ENCODE data around the gene FARP2.
"Not testable (repeated sequence)": the region's sequence is repeated elsewhere in the genome, so short reads cannot be mapped to it uniquely, and the experiment has no call there.

FARP2 gene

DNA sequence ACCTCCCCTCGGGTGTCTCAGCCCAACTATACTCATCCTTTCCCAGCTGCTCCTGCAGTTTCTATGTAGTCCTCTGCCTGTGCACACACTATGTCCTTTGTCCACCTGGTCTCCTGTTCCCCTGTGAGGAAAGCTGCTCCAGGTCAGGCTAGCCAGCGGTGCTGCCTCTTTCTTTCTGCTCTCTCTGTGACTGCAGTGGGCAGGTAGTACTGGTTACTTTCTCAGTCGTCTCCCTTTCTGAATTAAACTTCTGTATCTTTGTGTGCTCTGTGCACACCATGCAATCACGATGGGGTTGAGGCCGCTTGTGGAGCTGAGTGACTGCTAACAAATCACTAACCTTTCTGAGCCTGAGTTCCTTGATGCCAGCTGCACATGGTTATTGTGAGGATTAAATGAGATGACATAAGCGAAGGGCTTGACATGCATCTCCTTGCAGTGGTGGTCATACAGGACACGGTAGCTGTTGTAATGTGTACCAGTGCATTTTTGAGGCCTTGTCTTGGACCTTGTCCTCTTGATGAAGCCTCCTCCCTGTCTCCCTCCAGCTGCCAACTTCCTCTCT is 3.5 kb downstream of the FARP2 start:
- H3K4me3 ChIP-seq (ENCODE audit: low read depth, low read length): no peak overlapping the region

DNA sequence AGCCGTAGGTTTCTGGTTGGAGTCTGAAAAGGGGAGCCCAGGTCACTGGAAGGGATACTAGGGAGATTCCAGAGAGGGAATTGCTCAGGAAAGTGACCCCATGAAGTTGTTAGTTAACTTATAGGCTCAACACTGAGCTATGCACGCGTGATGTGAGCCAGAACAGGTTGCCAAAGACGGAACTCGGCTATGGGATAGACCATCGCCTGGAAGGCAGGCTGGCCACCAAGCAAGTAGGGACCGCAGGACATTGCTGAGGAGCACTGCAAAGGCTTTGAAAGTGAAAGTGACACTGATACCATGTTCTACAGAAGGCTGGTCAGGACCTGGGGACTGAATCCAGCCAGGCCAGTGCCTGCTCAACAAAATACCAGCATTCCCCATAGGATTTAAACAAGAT is 7.3 kb downstream of the FARP2 start:
- H3K4me3 ChIP-seq (ENCODE audit: low read depth, low read length): no peak overlapping the region

DNA sequence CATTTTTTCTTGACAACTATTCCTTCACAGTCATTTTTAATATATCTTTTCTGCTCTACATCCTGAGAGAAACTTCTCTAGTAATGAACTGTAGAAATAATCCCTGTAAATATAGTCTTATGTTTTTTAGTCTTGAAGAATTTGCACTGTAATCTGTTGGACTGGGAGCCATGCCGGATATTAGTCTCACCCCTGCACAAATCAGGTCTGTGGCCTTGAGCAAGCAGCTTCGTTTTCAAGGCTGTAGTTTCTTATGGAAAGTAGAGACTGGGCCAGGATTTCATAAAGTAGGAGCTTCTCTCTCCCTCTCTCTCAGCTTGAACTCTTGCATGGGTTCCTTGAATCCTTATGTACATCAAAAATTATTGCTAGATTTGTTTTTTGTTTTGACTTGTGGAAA is 8.7 kb downstream of the FARP2 start:
- no peak overlapping the region for H3K4me3 ChIP-seq (ENCODE audit: low read depth, low read length)

DNA sequence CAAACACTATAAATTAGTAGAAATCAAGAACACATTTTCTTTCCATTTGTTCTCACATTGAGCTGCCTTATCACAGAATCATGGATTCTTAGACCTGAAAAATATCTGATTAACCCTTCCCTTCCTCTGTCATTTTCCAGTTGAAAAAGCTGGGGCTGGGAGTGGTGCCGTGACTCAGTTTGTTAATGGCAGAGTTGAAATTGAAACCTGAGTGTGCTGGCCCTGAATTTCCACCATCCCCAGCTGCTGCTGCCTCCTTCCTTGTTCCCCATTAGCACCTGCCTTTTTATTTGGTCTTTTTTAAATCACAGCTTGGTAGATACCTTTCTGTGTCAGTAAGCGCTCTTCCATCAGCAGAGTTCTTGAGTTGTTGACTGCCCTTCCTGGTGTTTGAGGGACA is 10.6 kb downstream of the FARP2 start:
- no peak overlapping the region for H3K4me3 ChIP-seq (ENCODE audit: low read depth, low read length)

DNA sequence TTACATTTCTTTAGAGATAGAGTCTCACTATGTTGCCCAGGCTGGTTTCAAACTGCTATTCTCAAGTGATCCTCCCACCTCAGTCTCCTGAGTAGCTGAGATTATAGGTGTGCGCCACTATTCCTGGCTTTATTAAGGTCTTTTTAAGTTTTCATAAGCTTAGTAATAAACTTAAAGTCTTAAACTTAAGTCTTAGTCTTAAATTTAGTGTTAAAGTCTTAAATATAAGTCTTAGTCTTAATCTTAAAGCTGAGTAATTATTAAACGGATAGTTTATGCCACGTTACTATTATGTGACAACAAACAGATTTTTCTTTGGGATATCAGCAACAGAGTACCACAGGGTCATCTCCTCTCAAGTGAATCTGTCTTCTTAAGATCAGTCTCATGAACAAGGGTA is 12.6 kb downstream of the FARP2 start:
- H3K4me3 ChIP-seq (ENCODE audit: low read depth, low read length): no peak overlapping the region

DNA sequence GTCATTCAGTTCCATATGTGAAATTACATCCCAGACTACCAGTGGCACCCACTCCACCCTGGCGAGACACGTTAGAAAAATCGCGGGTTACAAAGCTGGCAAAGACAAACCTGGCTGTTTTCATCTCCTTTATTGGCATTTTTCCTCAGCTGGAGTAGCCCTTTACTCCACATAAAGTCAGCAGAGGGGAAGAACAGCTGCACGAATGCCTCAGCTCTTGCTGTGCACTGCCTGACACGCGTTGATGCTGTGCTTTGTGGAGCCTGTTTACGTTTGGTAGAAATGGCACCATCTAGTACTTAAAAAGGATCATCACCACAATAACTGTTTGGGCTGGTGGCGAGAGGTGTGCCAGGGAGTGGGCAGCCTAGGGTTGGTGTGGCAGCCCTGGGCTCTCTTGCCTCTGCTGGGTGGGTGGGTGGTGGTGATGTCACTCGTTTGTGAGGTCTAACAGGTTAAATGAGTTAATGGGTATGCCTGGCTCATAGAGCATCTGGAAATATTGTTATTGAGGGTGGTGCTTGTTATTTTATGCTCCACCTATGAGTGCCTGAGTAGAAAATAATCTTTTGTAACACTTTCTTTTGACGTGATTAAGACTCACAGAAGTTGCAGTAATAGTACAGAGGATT is 16.4 kb downstream of the FARP2 start:
- H3K4me3 ChIP-seq (ENCODE audit: low read depth, low read length): no peak overlapping the region

DNA sequence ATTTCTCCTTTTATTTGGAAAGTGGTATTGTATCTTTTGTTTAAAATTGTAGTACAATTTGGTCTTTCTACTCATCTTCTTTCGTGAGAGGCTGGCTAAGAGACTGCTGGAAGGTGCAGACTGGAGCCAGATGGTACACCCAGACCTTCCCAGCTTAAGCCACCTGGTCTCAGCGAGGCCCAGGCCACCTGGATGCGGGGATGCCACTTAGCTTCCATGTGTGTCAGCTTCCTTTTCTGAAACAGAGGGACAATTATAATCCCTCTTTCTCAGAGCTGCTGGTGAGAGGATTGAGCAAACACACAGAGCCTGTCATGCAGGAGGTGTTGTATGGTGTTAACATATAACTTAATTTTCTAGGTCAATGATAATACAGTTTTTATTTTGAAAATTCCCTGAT is 17.4 kb downstream of the FARP2 start:
- no peak overlapping the region for H3K4me3 ChIP-seq (ENCODE audit: low read depth, low read length)

DNA sequence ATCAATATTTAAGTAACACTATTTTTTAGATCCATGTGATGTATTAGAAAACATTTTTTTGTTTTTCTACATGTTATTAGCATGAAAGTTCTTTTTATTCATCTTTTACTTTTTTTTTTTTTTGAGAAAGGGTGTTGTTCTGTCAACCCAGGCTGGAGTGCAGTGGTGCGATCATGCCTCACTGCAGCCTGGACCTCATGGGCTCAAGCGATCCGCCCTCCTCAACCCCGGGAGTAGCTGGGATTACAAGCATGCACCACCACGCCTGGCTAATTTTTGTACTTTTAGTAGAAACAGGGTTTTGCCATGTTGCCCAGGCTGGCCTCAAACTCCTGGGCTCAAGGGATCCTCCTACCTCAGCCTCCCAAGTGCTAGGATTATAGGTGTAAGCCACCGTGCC is 17.8 kb downstream of the FARP2 start:
- not testable (repeated sequence) for H3K4me3 ChIP-seq (ENCODE audit: low read depth, low read length)

DNA sequence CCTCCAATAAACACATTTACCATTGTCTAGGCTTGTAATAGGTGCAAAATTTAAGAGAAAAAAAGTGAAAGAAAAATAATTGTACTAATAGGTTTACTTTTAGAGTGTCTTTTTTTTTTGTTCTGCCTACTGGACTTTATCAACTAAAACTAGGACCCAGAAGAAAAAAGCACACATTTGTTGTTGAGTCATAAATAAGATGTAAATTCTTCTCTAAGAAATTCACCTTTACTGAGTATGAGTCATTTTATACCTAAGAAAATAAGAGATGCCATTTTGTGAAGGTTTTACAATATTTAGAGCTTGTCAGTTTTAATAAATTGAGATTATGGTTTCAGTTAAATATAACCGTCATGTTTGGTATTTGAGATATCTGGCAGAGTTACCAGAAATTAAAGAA is 19.2 kb downstream of the FARP2 start:
- no peak overlapping the region for H3K4me3 ChIP-seq (ENCODE audit: low read depth, low read length)

DNA sequence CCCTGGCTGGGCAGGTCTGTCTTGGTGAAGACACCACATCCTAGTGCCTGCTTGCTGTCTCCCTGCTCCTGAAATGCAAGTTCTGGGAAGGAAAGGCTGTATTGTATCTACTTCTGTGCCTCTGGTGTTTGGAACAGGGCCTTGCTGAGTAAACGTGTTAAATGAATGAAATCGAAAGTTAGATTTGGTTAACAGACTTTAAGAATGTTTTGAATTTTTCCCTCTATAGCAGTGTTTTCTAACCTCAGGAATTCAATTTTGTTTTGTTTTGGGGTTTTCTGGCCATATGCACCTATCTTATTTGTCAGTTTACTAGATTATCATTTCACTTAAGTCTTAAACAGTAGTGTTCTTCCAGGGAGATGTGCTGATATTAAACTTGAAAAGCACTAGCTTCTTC is 20.7 kb downstream of the FARP2 start:
- H3K4me3 ChIP-seq (ENCODE audit: low read depth, low read length): no peak overlapping the region

DNA sequence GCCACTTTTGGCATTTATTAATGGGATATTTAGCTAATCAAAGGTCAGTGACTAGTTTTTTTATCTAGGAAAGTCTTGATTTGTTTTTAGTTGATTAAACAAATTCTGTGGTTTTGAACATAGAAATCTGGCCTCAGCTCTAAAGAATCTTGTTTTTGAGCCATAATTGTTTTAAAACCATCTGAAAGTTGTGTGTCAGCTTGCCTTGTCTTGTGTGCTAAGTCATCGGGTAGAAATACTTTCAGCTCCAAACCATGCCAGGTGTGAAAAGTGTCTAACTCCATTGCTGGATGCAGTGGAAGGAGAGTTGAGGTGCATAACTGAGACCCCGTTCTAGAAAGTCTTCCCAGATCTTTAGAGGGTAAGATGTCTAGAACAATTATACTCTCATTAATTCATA is 22.7 kb downstream of the FARP2 start:
- no peak overlapping the region for H3K4me3 ChIP-seq (ENCODE audit: low read depth, low read length)

DNA sequence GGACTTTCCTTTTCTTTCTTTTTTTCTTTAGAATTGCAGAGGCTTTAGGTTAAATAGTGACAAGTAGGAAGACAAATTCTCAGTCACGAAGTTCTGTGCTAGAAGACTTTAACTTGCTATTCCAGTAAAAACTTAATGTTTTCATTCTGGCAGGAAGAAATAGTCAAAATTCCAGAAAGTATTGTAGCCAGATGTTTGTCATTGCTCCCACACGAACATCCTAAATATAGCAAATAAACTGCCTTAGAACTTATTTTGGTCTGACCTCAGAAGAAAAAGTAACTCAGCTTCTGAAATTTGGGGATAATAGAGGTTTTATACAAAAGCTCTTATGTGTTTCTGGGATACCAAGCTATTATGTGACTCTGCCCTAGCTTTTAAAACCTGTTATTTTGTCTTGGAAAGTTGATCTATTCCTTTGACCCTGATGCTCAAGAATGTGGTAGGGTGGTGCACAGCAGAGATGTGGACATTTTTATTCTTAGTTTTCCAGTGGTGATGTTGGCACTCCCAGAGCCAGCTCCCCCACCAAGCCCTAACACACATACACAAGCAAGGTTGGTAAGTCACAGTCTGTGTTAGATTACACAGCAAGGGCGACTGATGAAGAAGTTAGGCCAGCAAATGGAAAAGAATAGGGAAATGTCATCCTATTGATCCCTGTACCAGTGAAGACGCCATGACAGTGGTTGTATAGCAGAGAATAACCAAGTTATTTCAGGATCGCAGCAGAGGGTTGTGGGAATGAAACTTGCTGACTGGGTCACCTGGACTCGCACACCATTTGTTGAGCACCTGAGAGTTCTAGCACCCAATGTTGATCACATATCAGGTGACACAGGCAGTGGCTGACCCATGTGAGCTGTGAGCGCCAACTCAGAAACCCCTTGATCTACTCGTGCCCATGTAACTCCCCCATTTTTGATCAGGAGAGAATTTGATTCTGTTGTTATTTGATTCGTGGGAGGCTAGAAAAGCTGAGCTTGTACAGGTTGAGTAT is 23.7 kb downstream of the FARP2 start:
- H3K4me3 ChIP-seq (ENCODE audit: low read depth, low read length): no peak overlapping the region

DNA sequence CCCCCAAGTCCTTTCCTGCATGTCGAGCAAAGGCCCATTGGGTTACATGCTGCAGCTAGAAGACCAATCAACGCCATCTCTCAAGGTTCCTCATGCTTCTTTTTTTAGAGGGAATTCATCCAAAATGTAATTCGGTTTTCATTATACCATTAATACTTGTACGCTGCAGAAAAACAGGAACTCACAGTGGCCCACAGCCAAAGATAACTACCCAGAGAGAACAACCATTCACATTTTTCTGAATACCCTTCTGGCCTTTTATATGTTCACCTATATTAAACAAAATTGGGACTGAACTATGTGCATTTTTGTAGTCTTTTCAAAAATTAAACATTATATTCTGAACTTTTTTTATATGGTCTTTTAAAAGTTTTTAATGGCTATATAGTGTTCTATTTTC is 25.8 kb downstream of the FARP2 start:
- H3K4me3 ChIP-seq (ENCODE audit: low read depth, low read length): no peak overlapping the region

DNA sequence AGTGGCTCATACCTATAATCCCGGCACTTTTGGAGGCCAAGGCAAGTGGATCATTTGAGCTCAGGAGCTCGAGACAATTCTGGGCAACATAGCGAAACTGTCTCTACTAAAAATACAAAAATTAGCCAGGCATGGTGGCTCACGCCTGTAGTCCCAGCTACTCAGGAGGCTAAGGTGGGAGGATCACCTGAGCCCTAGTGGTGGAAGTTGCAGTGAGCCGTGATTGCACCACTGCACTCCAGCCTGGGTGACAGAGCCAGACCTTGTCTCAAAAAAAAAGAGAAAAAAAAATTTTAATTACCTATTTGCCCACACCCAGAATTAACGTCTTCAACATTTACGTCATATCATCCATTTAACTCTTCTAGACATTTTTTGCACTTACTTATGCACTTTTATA is 29.4 kb downstream of the FARP2 start:
- not testable (repeated sequence) for H3K4me3 ChIP-seq (ENCODE audit: low read depth, low read length)

DNA sequence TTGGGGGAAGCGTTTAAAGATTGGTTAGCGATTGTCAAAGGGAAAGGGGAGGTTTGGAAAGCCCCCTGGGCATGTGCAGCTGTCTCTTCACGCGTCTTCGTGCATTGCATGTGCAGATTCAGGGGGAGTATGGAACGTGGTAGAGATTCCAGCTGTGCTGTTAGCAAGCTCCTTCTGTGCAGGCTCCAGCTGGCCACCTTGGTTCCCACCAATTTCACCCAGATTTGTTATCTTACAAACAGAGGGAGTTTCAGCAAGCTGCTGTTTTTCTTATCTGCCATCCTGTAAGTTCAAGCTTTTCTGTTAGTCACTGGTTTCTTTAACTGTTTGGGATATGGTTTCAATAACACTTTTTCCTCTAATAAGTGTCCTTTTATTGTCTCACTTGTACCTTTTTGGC is 30.4 kb downstream of the FARP2 start:
- no peak overlapping the region for H3K4me3 ChIP-seq (ENCODE audit: low read depth, low read length)

DNA sequence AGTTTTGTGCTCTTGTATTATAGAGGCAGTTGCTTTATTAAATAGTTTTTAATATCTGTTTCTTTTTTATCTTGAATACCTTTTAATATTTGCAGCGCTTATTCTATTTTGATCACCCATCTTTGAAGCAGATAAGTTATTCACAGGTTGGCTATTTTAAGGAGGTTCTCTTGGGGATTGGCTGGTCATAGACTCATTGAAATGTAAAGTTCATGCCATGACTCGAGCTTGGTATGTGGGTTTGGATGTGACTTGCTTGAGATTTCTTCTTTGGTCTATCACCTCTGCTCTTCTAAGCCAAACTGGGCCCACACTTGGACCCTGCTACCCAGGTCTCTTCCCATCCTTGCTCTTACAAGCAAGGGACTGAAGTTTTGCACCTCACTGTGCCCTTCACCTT is 33.6 kb downstream of the FARP2 start:
- H3K4me3 ChIP-seq (ENCODE audit: low read depth, low read length): no peak overlapping the region

DNA sequence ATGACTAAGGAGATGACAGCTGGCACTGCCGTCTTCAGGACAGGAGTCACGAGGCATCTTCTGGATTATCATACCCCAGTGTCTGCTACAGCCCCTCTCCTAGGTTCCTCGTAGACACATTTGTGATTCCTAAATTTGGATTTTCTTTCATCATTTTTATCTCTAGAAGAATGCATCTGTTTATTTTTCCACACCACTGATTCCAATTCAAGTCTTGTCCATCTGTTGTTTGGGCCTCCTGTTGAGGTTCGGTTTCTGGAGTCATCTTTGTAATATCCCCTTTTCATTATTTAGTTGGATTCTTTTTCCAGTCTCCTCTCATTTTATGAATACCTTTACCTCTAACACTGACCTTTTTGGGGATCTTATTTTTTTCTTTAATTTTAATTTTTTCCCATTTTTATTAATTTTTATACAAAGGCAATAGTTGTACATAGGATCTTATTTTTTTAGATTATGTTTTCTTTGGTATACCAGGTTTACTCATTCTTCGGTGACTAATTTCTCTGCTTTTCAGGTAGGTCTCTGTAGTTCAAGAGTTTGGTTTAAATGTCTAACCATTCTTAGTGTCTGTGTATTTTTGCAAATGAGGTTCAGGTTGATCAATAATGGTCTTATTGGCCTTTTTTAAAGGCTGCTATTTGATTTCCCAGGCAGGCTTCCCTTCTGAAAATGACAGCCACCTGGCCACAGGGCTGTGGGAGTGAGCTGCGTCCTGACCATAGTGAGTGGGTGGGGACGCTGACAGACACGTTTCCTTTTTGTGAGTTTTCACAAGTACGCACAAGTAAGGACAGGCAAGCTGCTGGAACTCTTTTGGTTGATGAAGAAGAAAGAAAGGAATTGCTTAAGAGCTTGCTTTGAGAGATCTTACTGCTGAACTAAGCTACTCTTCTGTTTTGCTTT is 34.5 kb downstream of the FARP2 start:
- H3K4me3 ChIP-seq (ENCODE audit: low read depth, low read length): no peak overlapping the region

DNA sequence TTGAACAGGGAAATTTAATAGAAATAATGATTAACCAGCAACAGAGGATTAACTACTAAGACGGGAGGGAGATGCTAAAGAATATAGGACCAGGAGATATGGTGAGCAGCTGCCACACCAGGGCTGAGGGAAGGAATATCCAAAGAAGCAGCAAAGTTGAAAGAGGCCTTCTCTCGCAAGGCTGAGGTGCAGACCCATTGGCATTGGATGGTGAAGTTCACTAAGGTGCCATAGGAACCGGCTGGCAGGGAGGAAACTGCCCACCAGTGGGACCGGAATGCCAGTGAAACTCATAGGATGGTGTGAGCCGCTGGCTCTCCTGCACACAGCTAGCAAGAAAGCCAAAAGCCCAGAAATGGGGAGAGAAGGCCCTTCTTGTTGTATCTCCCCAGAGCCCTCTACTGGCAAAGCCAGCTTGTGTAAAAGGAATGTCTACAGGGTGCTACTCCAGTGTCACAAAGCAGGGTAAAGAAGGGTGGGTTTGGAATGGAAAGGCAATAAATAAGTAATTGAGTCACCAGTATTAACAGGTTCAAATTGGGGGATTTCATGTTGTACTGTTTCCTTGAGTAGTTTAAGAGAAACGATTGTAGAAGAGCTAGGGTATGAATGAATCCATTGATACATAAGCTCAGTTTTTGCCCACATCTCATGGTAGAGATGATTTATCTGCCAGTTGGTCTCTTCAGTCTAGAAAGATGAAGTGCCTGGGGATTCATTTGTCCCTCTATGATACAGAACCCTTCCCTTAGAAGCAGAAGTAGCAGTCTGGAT is 36.0 kb downstream of the FARP2 start:
- H3K4me3 ChIP-seq (ENCODE audit: low read depth, low read length): no peak overlapping the region

DNA sequence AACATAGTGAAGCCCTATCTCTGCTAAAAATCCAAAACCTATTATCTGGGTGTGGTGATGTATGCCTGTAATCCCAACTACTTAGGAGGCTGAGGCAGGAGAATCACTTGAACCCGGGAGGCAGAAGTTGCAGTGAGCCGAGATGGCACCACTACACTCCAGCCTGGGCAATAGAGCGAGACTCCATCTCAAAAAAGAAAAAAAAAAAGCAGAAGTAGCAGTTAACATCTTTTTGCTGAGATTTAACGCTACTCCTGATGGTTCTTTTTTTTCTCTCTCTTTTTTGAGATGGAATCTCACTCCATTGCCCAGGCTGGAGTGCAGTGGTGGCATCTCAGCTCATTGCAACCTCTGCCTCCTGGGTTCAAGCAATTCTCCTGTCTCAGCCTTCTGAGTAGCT is 36.7 kb downstream of the FARP2 start:
- not testable (repeated sequence) for H3K4me3 ChIP-seq (ENCODE audit: low read depth, low read length)

DNA sequence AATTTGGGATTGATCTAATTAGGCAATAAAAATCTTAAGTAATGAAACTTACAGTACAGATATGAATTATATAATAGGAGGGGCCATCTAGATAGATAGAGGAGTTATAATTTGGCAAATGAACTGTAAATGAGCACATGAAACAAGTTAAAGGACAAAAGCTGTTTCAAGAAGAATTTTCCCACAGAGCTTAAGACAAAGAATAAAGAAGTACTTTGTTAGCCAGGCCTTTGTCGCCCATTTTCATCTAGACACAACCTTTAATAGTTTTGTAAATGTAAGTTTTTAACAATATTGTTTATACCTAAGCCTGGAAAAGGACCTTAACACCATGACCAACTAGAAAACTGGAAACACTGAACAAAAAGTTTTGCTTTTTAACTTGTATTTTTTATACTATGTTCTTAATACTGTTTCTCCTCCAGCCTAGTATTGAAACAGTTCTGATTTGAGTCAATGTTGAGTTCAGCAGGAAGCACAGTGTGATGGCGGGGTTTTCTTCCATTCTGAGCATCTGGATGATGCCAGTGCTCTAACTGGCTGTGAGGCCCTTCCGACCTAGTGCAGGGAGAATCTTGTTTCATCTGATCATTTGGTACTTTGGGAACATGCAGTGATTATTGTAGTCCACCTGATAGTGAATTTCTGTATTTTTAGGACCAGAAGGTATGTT is 37.6 kb downstream of the FARP2 start:
- H3K4me3 ChIP-seq (ENCODE audit: low read depth, low read length): no peak overlapping the region
